Hepatocyte (in vitro differentiated cells): ENCODE data around the gene SPAG5.

Experiments used
- EZH2 ChIP-seq: fragments of 200-600 bp; sonication (generic); IDR thresholded peaks from 2 replicates; pipeline ENCODE4 v1.6.1; 2016; ENCODE audit warnings: antibody characterized with exemption, mild to moderate bottlenecking, borderline replicate concordance
- TF ChIP-seq, protein P1 (sequence below): fragments of 200-600 bp; sonication (generic); IDR thresholded peaks from 2 replicates; pipeline ENCODE4 v1.5.1; 2016; ENCODE audit warnings: antibody characterized with exemption, mild to moderate bottlenecking; ENCODE audit not compliant: poor library complexity

GRCh38 chr17:28533091-28533807 is 65.6 kb downstream of the SPAG5 start:
- TF ChIP-seq, protein P1, sequence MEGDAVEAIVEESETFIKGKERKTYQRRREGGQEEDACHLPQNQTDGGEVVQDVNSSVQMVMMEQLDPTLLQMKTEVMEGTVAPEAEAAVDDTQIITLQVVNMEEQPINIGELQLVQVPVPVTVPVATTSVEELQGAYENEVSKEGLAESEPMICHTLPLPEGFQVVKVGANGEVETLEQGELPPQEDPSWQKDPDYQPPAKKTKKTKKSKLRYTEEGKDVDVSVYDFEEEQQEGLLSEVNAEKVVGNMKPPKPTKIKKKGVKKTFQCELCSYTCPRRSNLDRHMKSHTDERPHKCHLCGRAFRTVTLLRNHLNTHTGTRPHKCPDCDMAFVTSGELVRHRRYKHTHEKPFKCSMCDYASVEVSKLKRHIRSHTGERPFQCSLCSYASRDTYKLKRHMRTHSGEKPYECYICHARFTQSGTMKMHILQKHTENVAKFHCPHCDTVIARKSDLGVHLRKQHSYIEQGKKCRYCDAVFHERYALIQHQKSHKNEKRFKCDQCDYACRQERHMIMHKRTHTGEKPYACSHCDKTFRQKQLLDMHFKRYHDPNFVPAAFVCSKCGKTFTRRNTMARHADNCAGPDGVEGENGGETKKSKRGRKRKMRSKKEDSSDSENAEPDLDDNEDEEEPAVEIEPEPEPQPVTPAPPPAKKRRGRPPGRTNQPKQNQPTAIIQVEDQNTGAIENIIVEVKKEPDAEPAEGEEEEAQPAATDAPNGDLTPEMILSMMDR: no peak
- TF ChIP-seq EZH2: no peak
